ENCODE data around the gene ZPLD1. TPM values are rescaled to one million over a fixed set of nuclear protein-coding genes. Genes with fewer than 3 reads are reported as not detected.

Gene ZPLD1
- total RNA-seq: not detected

- CTCF ChIA-PET: no interaction called here
- POLR2A ChIA-PET: no interaction called here
Measured at GRCh38 chr3:102434715-102435114, at the start of gene ZPLD1. Gene ZPLD1 (plus strand): TSS chr3:102435015. CDS start chr3:102438488, 3,473 bp downstream.

GRCh38 chr3:102390171-102390864, 44.5 kb upstream of the ZPLD1 start:
- ChIA-PET POLR2A (no interaction called here), CTCF (no interaction called here)

GRCh38 chr3:102390916-102391315, 43.9 kb upstream of the ZPLD1 start:
- ChIA-PET POLR2A (no interaction called here), CTCF (no interaction called here)

GRCh38 chr3:102391491-102391890, 43.3 kb upstream of the ZPLD1 start:
- ChIA-PET CTCF (no interaction called here), POLR2A (no interaction called here)

GRCh38 chr3:102394517-102394916, 40.3 kb upstream of the ZPLD1 start:
- CTCF ChIA-PET: no interaction called here
- POLR2A ChIA-PET: no interaction called here

- CTCF ChIA-PET: no interaction called here
- POLR2A ChIA-PET: no interaction called here
Measured at GRCh38 chr3:102398176-102398575, 36.6 kb upstream of the ZPLD1 start.

GRCh38 chr3:102398666-102399065, 36.1 kb upstream of the ZPLD1 start:
- POLR2A ChIA-PET: no interaction called here
- CTCF ChIA-PET: no interaction called here

GRCh38 chr3:102400142-102400541, 34.7 kb upstream of the ZPLD1 start:
- POLR2A ChIA-PET: no interaction called here
- CTCF ChIA-PET: no interaction called here

- POLR2A ChIA-PET: no interaction called here
- CTCF ChIA-PET: interaction anchor here (0.6 kb wide), 1 partner anchor 19 kb away, joined by 3 read pairs; no protein-coding TSS in a partner anchor
Measured at GRCh38 chr3:102400766-102401165, 34.0 kb upstream of the ZPLD1 start.

- ChIA-PET CTCF (no interaction called here), POLR2A (no interaction called here)
Measured at GRCh38 chr3:102410616-102411015, 24.2 kb upstream of the ZPLD1 start.

GRCh38 chr3:102415553-102415952, 19.3 kb upstream of the ZPLD1 start:
- POLR2A ChIA-PET: no interaction called here
- CTCF ChIA-PET: no interaction called here

GRCh38 chr3:102419786-102420185, 15.0 kb upstream of the ZPLD1 start:
- ChIA-PET CTCF (interaction anchor here (0.7 to 0.8 kb wide), 2 partner anchors 17 to 19 kb away, joined by 3 read pairs; no protein-coding TSS in a partner anchor), POLR2A (no interaction called here)

- ChIA-PET POLR2A (no interaction called here), CTCF (no interaction called here)
Measured at GRCh38 chr3:102441832-102442231, 7.0 kb downstream of the ZPLD1 start.

GRCh38 chr3:102443021-102443420, 8.2 kb downstream of the ZPLD1 start:
- ChIA-PET CTCF (no interaction called here), POLR2A (no interaction called here)

GRCh38 chr3:102444101-102444500, 9.3 kb downstream of the ZPLD1 start:
- ChIA-PET POLR2A (no interaction called here), CTCF (no interaction called here)

- ChIA-PET POLR2A (no interaction called here), CTCF (no interaction called here)
Measured at GRCh38 chr3:102447272-102447671, 12.5 kb downstream of the ZPLD1 start.

- ChIA-PET CTCF (no interaction called here), POLR2A (no interaction called here)
Measured at GRCh38 chr3:102449341-102449740, 14.5 kb downstream of the ZPLD1 start.

- ChIA-PET POLR2A (no interaction called here), CTCF (no interaction called here)
Measured at GRCh38 chr3:102449930-102450329, 15.1 kb downstream of the ZPLD1 start.

- CTCF ChIA-PET: no interaction called here
- POLR2A ChIA-PET: no interaction called here
Measured at GRCh38 chr3:102450976-102451375, 16.2 kb downstream of the ZPLD1 start.

GRCh38 chr3:102451543-102451942, 16.7 kb downstream of the ZPLD1 start:
- POLR2A ChIA-PET: no interaction called here
- CTCF ChIA-PET: no interaction called here

GRCh38 chr3:102454181-102454580, 19.4 kb downstream of the ZPLD1 start:
- ChIA-PET POLR2A (no interaction called here), CTCF (no interaction called here)

- POLR2A ChIA-PET: no interaction called here
Measured at GRCh38 chr3:102457644-102458043, 22.8 kb downstream of the ZPLD1 start.

GRCh38 chr3:102460579-102460978, 25.8 kb downstream of the ZPLD1 start:
- CTCF ChIA-PET: no interaction called here

More at GRCh38 chr3:102457644-102458043, 22.8 kb downstream of the ZPLD1 start:
- CTCF ChIA-PET: no interaction called here

More at GRCh38 chr3:102460579-102460978, 25.8 kb downstream of the ZPLD1 start:
- POLR2A ChIA-PET: no interaction called here

All from activated CD8-positive, alpha-beta memory T cell treated with anti-CD3 and anti-CD28 coated beads for 36 hours (primary cell).